Neuronal stem cell (in vitro differentiated cells): ENCODE results near the gene GATAD1.
"Not testable (repeated sequence)": the region's sequence is repeated elsewhere in the genome, so short reads cannot be mapped to it uniquely, and the experiment has no call there.

Experiments used
- DNase-seq: peaks from one replicate; pipeline ENCODE4 v3.0.0-alpha.2; 2013; ENCODE audit warnings: low spot score
- H2AFZ ChIP-seq: one replicate; pipeline ENCODE4 v1.6.1; 2013; ENCODE audit warnings: mild to moderate bottlenecking, low read length, inconsistent platforms
- H2AK5ac ChIP-seq: 2 replicates; pipeline ENCODE4 v1.6.1; 2013; ENCODE audit warnings: low read depth, mild to moderate bottlenecking, inconsistent platforms, low read length, moderate library complexity, mixed read lengths
- H2BK120ac ChIP-seq: 2 replicates; pipeline ENCODE4 v1.6.1; 2013; ENCODE audit warnings: low read depth, mild to moderate bottlenecking, inconsistent platforms, low read length, moderate library complexity, mixed read lengths
- H2BK12ac ChIP-seq: one replicate; pipeline ENCODE4 v1.6.1; 2013; ENCODE audit warnings: low read length, inconsistent platforms
- H2BK15ac ChIP-seq: 2 replicates; pipeline ENCODE4 v1.6.1; 2013; ENCODE audit warnings: mild to moderate bottlenecking, low read length, inconsistent platforms, mixed read lengths
- H2BK5ac ChIP-seq: one replicate; pipeline ENCODE4 v1.6.1; 2013; ENCODE audit warnings: inconsistent platforms, mild to moderate bottlenecking, low read length, moderate library complexity
- H3K14ac ChIP-seq: one replicate; pipeline ENCODE4 v1.6.1; 2013; ENCODE audit warnings: low read length, inconsistent platforms
- H3K18ac ChIP-seq: 2 replicates; pipeline ENCODE4 v1.6.1; 2013; ENCODE audit warnings: low read length, inconsistent platforms
- H3K23ac ChIP-seq: 2 replicates; pipeline ENCODE4 v1.6.1; 2013; ENCODE audit warnings: low read depth, mild to moderate bottlenecking, mixed read lengths, low read length, inconsistent platforms; ENCODE audit not compliant: poor library complexity
- H3K27ac ChIP-seq: replicated peaks from 3 replicates; pipeline ENCODE4 v1.5.1; 2013; ENCODE audit warnings: low read length, inconsistent platforms
- H3K27me3 ChIP-seq, 3 experiments: 2 replicates each; pipeline ENCODE4 v1.6.1; 2013; ENCODE audit warnings: low read length in 3 of 3, mild to moderate bottlenecking in 2 of 3, inconsistent platforms in 1 of 3, low read depth in 1 of 3, mixed read lengths in 1 of 3, moderate library complexity in 1 of 3; ENCODE audit not compliant: control insufficient read depth in 3 of 3, insufficient read depth in 3 of 3
- H3K36me3 ChIP-seq, 2 donors: replicated peaks in 1 of 2; 2 replicates each; pipeline ENCODE4 v1.6.1; 2013; ENCODE audit warnings: low read length in 2 of 2; ENCODE audit not compliant: control insufficient read depth in 2 of 2, insufficient read depth in 2 of 2
- H3K4ac ChIP-seq: 2 replicates; pipeline ENCODE4 v1.6.1; 2013; ENCODE audit warnings: inconsistent platforms, mild to moderate bottlenecking, low read length, moderate library complexity
- H3K4me1 ChIP-seq, 2 donors: 1 replicate in 1 of 2; 2 replicates in 1 of 2; pipeline ENCODE4 v1.6.1; 2013; ENCODE audit warnings: low read length in 2 of 2, low read depth in 1 of 2; ENCODE audit not compliant: control insufficient read depth in 2 of 2, insufficient read depth in 1 of 2
- H3K4me2 ChIP-seq: one replicate; pipeline ENCODE4 v1.6.1; 2013; ENCODE audit warnings: mild to moderate bottlenecking, low read length, inconsistent platforms; ENCODE audit not compliant: insufficient read depth, poor library complexity, severe bottlenecking
- H3K4me3 ChIP-seq, 2 donors: 2 replicates each; pipeline ENCODE4 v1.5.1; 2013; ENCODE audit warnings: low read length in 2 of 2, mild to moderate bottlenecking in 2 of 2, inconsistent platforms in 1 of 2, moderate library complexity in 1 of 2
- H3K79me1 ChIP-seq: one replicate; pipeline ENCODE4 v1.6.1; 2013; ENCODE audit warnings: low read depth, mild to moderate bottlenecking, inconsistent platforms, low read length, moderate library complexity
- H3K9ac ChIP-seq: one replicate; pipeline ENCODE4 v1.6.1; 2013; ENCODE audit warnings: mild to moderate bottlenecking, low read depth, low read length, inconsistent platforms; ENCODE audit not compliant: poor library complexity
- H3K9me3 ChIP-seq, 2 donors: replicated peaks in 1 of 2; 2 replicates each; pipeline versions ENCODE3 to v1.6.1; 2013; ENCODE audit warnings: low read length in 2 of 2, mild to moderate bottlenecking in 2 of 2, inconsistent platforms in 1 of 2, low read depth in 1 of 2, mixed read lengths in 1 of 2, moderate library complexity in 1 of 2; ENCODE audit not compliant: control insufficient read depth in 2 of 2, insufficient read depth in 1 of 2
- H4K8ac ChIP-seq: one replicate; pipeline ENCODE4 v1.6.1; 2013; ENCODE audit warnings: low read depth, mild to moderate bottlenecking, inconsistent platforms, low read length, moderate library complexity
- H4K91ac ChIP-seq: one replicate; pipeline ENCODE4 v1.6.1; 2013; ENCODE audit warnings: low read length, low read depth, mild to moderate bottlenecking, inconsistent platforms; ENCODE audit not compliant: poor library complexity
- WGBS, 2 donors: extraction: QIAGEN DNeasy Blood & Tissue Kit; methylation state at CpG; one replicate each; pipeline ENCODE4 v1.1.7; 2013; ENCODE audit warnings: missing lambda C conversion rate in 2 of 2, mixed read lengths in 1 of 2; ENCODE audit not compliant: insufficient read length in 2 of 2, insufficient replicate concordance in 1 of 2; ENCODE audit errors: extremely low coverage in 2 of 2; 5-methylcytosine and 5-hydroxymethylcytosine counted together

GATAD1 gene

DNA sequence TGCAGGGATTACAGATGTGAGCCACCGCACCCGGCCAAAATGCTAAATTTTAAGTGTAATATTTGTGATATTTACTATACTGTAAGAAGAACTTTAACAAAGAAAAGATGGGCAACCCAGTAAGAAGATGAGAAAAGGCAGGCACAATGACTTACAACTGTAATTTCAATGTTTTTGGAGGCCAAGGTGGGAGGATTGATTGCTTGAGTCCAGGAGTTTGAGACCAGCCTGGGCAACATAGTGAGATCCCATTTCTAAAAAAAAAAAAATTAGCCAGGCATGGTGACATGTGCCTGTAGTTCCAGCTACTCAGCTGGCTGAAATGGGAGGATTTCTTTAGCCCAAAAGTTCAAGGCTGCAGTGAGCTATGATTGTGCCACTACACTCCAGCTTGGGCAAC lies 11.7 kb upstream of the GATAD1 start:
- no peak overlapping the region for H2BK15ac ChIP-seq
- H2AK5ac ChIP-seq: no peak overlapping the region
- no peak overlapping the region for H3K4ac ChIP-seq
- no peak overlapping the region for H3K18ac ChIP-seq
- H3K14ac ChIP-seq: no peak overlapping the region
- H2BK12ac ChIP-seq: no peak overlapping the region
- no CpG with 5 or more reads among the region's 2 CpGs for WGBS, 2 donors
- no peak for DNase-seq
- H3K36me3 ChIP-seq: no peaks in the 10 kb centered on the region
- peaks cover 0 to 3% (median 0%) of the 10 kb centered on the region in 3 experiments for H3K27me3 ChIP-seq
- H3K9me3 ChIP-seq: no peaks in the 10 kb centered on the region
- H3K23ac ChIP-seq: no peak overlapping the region
- H3K9ac ChIP-seq: no peak overlapping the region
- no peak overlapping the region for H3K4me3 ChIP-seq
- no peak overlapping the region for H2BK5ac ChIP-seq
- no peaks in the 10 kb centered on the region for H3K4me1 ChIP-seq
- H3K79me1 ChIP-seq: no peaks in the 10 kb centered on the region
- no peak overlapping the region for H2AFZ ChIP-seq
- no peak overlapping the region for H4K91ac ChIP-seq
- no peak overlapping the region for H3K27ac ChIP-seq
- H2BK120ac ChIP-seq: no peak overlapping the region
- no peak overlapping the region for H3K4me2 ChIP-seq
- no peak overlapping the region for H4K8ac ChIP-seq

DNA sequence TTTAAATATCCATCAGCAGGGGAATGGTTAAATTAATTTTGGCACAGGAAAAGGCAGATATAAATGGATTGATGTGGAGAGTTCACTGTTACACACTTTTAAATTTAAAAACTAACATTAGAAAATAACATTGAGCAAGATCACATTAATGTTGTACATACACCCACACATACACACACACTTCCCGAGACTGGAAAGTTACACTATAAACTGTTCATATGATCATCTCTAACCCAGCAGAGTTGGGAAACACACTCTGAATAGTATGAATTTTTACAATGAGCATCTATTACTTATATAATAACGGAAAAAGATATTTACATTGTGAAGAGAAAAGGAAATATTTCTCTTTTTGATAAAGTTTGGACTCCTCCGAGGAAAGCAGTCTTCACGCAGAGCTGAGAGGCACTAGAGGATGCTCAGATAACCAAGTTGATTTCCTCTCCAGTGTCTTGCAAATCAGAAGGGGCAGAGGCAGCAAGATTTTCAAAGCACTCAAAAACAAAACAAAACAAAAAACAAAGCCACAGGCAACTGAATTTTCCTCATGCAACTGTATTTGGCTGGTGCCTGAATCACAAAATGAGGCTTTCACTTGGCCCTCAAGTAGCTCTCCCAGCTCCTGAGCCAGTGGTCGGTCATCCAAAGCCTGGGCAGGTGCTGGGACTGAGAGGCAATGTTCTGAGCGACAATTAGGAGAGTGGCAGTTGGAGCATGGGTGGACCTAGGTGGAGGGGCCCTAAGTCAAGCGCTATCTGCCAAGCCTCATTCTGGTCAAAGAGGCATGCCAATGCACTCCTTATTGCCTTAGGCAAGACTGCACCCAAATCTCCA lies 10.5 kb upstream of the GATAD1 start:
- Histone ChIP-seq H3K23ac (no peak overlapping the region), H2BK12ac (no peak overlapping the region), H3K9ac (peak overlapping the region; percentile 32), H4K8ac (no peak overlapping the region), H3K4me3 (no peak overlapping the region), H3K4me1 (no peaks in the 10 kb centered on the region), H2BK15ac (peak overlapping the region; percentile 4), H3K4ac (no peak overlapping the region), H3K18ac (no peak overlapping the region), H3K14ac (no peak overlapping the region), H3K79me1 (no peaks in the 10 kb centered on the region), H2AFZ (peak overlapping the region; percentile 40), H4K91ac (no peak overlapping the region), H2BK120ac (no peak overlapping the region), H2BK5ac (no peak overlapping the region), H3K9me3 (no peaks in the 10 kb centered on the region), H3K27me3 (peaks cover 0 to 9% (median 0%) of the 10 kb centered on the region in 3 experiments), H3K4me2 (no peak overlapping the region), H3K27ac (no peak overlapping the region), H2AK5ac (no peak overlapping the region), H3K36me3 (no peaks in the 10 kb centered on the region)
- no peak for DNase-seq
- no CpG with 5 or more reads among the region's 7 CpGs for WGBS, 2 donors

DNA sequence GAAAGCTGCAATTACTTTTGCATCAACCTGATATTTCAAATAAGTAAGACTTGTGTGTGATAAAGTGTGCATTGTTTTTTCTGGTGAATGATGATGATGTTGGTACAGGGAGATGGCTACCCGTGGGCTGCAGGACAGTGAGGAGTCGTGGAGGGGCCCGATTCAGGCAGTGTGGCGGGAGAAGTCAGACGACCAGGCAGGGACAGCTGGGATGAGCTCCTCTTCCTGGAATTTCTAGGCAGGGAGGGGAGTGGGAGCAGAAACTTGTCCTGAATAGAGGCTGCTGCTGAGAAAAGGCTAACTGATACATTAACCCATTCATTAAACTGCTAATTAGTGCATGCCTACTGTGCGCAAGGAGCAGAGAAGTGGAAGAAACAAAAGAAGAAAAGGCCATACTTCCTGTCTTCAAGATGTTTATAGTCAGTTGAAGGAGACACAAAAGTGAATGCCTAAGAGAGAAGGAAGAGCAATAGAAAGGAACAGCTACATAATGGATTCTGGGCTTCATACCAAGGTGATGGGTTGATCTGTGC lies 9.3 kb upstream of the GATAD1 start:
- Histone ChIP-seq H3K79me1 (no peaks in the 10 kb centered on the region), H2BK120ac (no peak overlapping the region), H3K4ac (no peak overlapping the region), H2BK15ac (no peak overlapping the region), H2AK5ac (no peak overlapping the region), H3K4me3 (no peak overlapping the region), H3K36me3 (no peaks in the 10 kb centered on the region), H3K18ac (no peak overlapping the region), H3K9me3 (peaks cover 0 to 4% of the 10 kb centered on the region in 2 donors), H3K4me2 (no peak overlapping the region), H2BK5ac (no peak overlapping the region), H3K27ac (no peak overlapping the region), H4K8ac (no peak overlapping the region), H4K91ac (no peak overlapping the region), H3K14ac (no peak overlapping the region), H3K27me3 (peaks cover 0 to 14% (median 0%) of the 10 kb centered on the region in 3 experiments), H3K9ac (no peak overlapping the region), H3K4me1 (no peaks in the 10 kb centered on the region), H2BK12ac (no peak overlapping the region), H2AFZ (no peak overlapping the region), H3K23ac (no peak overlapping the region)
- no CpG with 5 or more reads among the region's 6 CpGs for WGBS, 2 donors
- DNase-seq: no peak

DNA sequence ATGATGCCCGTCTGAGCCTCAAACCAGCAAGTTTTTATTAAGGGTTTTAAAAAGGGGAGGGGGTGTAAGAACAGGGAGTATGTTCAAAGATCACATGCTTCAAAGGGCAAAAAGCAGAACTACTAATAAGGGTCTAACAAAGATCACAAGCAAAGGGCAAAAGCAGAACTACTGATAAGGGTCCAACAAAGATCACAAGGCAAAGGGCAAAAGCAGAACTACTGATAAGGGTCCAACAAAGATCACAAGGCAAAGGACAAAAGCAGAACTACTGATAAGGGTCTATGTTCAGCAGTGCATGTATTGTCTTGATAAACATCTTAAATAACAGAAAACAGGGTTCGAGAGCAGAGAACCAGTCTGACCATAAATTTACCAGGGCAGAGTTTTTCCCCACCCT lies 4.6 kb upstream of the GATAD1 start:
- WGBS, 2 donors: no CpG with 5 or more reads among the region's 2 CpGs
- not testable (repeated sequence) for H4K91ac ChIP-seq, H3K4me2 ChIP-seq, H4K8ac ChIP-seq, H2BK5ac ChIP-seq, H2BK120ac ChIP-seq, H3K79me1 ChIP-seq, H3K9ac ChIP-seq, H3K27ac ChIP-seq, H3K36me3 ChIP-seq, H2BK15ac ChIP-seq, H2AFZ ChIP-seq, H3K4me1 ChIP-seq, H3K18ac ChIP-seq, H3K9me3 ChIP-seq, H2BK12ac ChIP-seq, H3K4ac ChIP-seq, H3K4me3 ChIP-seq, H3K23ac ChIP-seq, DNase-seq, H2AK5ac ChIP-seq, H3K14ac ChIP-seq
- peaks cover 0 to 14% (median 0%) of the 10 kb centered on the region in 3 experiments for H3K27me3 ChIP-seq
